Neural progenitor cell (in vitro differentiated cells): Measurements from ENCODE around the gene IPP. TPM values are rescaled to one million over a fixed set of nuclear protein-coding genes. Genes with fewer than 3 reads are reported as not detected.

Source experiments
- DNase-seq: peaks from one replicate; pipeline ENCODE4 v3.0.0-alpha.2; 2016; ENCODE audit warnings: low spot score
- H2AFZ ChIP-seq: fragments of 200-600 bp; sonication (generic); replicated peaks from 2 replicates; pipeline ENCODE4 v1.6.1; 2016; ENCODE audit warnings: antibody characterized with exemption
- H3F3A ChIP-seq: fragments of 200-600 bp; sonication (generic); 2 replicates; pipeline ENCODE4 v1.6.1; 2016; ENCODE audit warnings: antibody characterized with exemption, low read depth
- H3K27ac ChIP-seq: fragments of 200-600 bp; sonication (generic); 2 replicates; pipeline ENCODE4 v1.5.1; 2016; ENCODE audit warnings: mild to moderate bottlenecking
- H3K27me3 ChIP-seq: fragments of 200-600 bp; sonication (generic); 2 replicates; pipeline ENCODE4 v1.6.1; 2016; ENCODE audit warnings: mild to moderate bottlenecking, moderate library complexity
- H3K36me3 ChIP-seq: fragments of 200-600 bp; sonication (generic); 2 replicates; pipeline ENCODE4 v1.5.1; 2016
- H3K4me1 ChIP-seq: fragments of 200-600 bp; sonication (generic); 2 replicates; pipeline ENCODE4 v1.6.1; 2016; ENCODE audit warnings: mixed run types
- H3K4me2 ChIP-seq: fragments of 200-600 bp; sonication (generic); 2 replicates; pipeline ENCODE4 v1.6.1; 2016
- H3K4me3 ChIP-seq: fragments of 200-600 bp; sonication (generic); 2 replicates; pipeline ENCODE4 v1.5.1; 2016
- H3K79me2 ChIP-seq: fragments of 200-600 bp; sonication (generic); 2 replicates; pipeline ENCODE4 v1.6.1; 2016; ENCODE audit warnings: low read depth
- H3K9ac ChIP-seq: fragments of 200-600 bp; sonication (generic); 2 replicates; pipeline ENCODE4 v1.6.1; 2016
- H3K9me3 ChIP-seq: fragments of 200-600 bp; sonication (generic); 2 replicates; pipeline ENCODE4 v1.5.1; 2016; ENCODE audit warnings: low read depth
- H4K20me1 ChIP-seq: fragments of 200-600 bp; sonication (generic); 2 replicates; pipeline ENCODE4 v1.6.1; 2016; ENCODE audit warnings: low read depth
- H3K27ac Mint-ChIP-seq: 3 replicates; pipeline ENCODE4 v1.8.0; 2021; ENCODE audit warnings: mixed read lengths
- H3K27me3 Mint-ChIP-seq: 2 replicates; pipeline ENCODE4 v1.8.0; 2022; ENCODE audit warnings: low read depth, mild to moderate bottlenecking, inconsistent platforms, moderate library complexity, mixed read lengths; ENCODE audit not compliant: insufficient read depth
- H3K36me3 Mint-ChIP-seq: 3 replicates; pipeline ENCODE4 v1.8.0; 2021; ENCODE audit warnings: mixed read lengths
- H3K4me1 Mint-ChIP-seq: 3 replicates; pipeline ENCODE4 v1.8.0; 2021; ENCODE audit warnings: mixed read lengths
- H3K4me3 Mint-ChIP-seq: 3 replicates; pipeline ENCODE4 v1.8.0; 2021; ENCODE audit warnings: mild to moderate bottlenecking, moderate library complexity, mixed read lengths
- H3K9me3 Mint-ChIP-seq: 3 replicates; pipeline ENCODE4 v1.8.0; 2020; ENCODE audit warnings: mixed read lengths
- EZH2 ChIP-seq: fragments of 200-600 bp; sonication (generic); IDR thresholded peaks from 2 replicates; pipeline ENCODE4 v1.6.1; 2017; ENCODE audit warnings: antibody characterized with exemption, mild to moderate bottlenecking, moderate library complexity
- EZH2phosphoT487 ChIP-seq: fragments of 200-600 bp; sonication (generic); IDR thresholded peaks from 2 replicates; pipeline ENCODE4 v1.6.1; 2017; ENCODE audit warnings: antibody characterized with exemption
- total RNA-seq: library from RNA; depleted of rRNA; stranded (reverse); fragments of >200 nt; gene quantifications from 2 replicates; pipeline ENCODE4 v1.2.3, GENCODE V29; 2015; ENCODE audit warnings: low replicate concordance
- TF ChIP-seq, protein P1 (sequence below): fragments of 200-600 bp; sonication (generic); IDR thresholded peaks from 2 replicates; pipeline ENCODE4 v1.5.1; 2017; ENCODE audit warnings: antibody characterized with exemption, mild to moderate bottlenecking

The IPP gene
- total RNA-seq, 1 donor from 2014 or later, result 15.0 TPM

DNA sequence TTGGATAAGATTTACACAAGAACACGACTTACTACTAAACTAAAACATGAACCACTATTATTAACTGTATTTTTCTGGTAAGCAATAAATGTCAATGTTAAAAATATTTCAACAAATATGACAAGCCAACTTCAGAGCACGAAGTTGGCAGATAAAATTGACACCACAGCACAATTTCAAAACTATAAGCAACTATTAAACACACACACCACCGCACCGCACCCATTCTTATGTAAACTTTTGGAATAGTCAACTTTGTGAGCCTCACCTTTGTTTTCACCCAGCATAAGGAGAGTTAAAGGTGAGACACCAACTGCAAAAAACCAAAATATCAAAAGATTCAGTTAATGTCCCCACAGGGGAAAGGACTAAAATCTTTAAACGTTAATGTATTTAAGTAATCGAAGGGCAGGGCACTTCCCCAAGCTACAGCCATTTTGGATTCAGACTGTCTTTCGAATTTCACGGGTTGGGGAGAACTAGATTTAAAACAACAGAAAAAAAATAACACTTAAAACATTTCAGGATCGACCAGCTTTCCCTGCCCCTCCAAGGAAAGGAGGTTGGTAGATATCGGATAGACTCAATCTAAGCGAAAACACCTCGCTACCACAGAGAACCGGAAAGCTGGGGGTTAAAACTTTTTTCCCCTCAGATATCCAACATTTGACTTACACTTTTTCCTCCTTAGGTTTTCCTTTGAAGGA, 65.0 kb downstream of the IPP start:
- peaks cover 33% of the 10 kb centered on the region for H3K4me1 Mint-ChIP-seq
- Histone ChIP-seq H3F3A (peaks cover 15% of the 10 kb centered on the region), H3K27me3 (no peaks in the 10 kb centered on the region), H3K9ac (peak overlapping the region; percentile 96), H3K4me2 (peak overlapping the region; percentile 88), H3K4me1 (peaks cover 40% of the 10 kb centered on the region), H3K36me3 (no peaks in the 10 kb centered on the region), H3K4me3 (peak overlapping the region; percentile 96), H2AFZ (peak overlapping the region; percentile 91), H3K27ac (peak overlapping the region; percentile 91), H3K79me2 (peaks cover 83% of the 10 kb centered on the region), H3K9me3 (no peaks in the 10 kb centered on the region), H4K20me1 (peaks cover 43% of the 10 kb centered on the region)
- peak; percentile 9 for DNase-seq
- peaks cover 2% of the 10 kb centered on the region for H3K36me3 Mint-ChIP-seq
- peak overlapping the region; percentile 99 for H3K27ac Mint-ChIP-seq
- H3K27me3 Mint-ChIP-seq, result peaks cover 5% of the 10 kb centered on the region
- H3K4me3 Mint-ChIP-seq, result peak overlapping the region; percentile 100
- H3K9me3 Mint-ChIP-seq, result no peaks in the 10 kb centered on the region
- TF ChIP-seq, protein P1, sequence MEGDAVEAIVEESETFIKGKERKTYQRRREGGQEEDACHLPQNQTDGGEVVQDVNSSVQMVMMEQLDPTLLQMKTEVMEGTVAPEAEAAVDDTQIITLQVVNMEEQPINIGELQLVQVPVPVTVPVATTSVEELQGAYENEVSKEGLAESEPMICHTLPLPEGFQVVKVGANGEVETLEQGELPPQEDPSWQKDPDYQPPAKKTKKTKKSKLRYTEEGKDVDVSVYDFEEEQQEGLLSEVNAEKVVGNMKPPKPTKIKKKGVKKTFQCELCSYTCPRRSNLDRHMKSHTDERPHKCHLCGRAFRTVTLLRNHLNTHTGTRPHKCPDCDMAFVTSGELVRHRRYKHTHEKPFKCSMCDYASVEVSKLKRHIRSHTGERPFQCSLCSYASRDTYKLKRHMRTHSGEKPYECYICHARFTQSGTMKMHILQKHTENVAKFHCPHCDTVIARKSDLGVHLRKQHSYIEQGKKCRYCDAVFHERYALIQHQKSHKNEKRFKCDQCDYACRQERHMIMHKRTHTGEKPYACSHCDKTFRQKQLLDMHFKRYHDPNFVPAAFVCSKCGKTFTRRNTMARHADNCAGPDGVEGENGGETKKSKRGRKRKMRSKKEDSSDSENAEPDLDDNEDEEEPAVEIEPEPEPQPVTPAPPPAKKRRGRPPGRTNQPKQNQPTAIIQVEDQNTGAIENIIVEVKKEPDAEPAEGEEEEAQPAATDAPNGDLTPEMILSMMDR, result no peak
- no peak for TF ChIP-seq EZH2
- TF ChIP-seq EZH2phosphoT487, result no peak

DNA sequence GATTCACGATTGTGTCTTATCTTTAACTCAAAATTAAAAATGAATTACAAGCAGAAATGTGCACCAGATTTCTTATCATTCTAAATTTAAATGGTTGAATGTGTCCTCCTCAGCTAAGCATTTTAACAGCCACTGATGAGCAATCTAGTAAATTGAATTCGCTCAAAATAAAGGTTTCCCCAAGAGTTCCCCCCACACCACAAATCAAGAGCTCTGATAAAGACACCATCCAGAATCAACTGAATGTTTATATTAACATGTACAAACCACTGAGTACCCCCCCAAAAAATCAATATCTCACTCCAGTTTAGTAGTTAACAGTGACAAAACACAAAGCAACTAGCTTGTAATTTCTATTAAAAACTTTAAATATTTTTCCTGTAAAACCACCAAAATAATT, 66.1 kb downstream of the IPP start:
- TF ChIP-seq, protein P1, result no peak
- TF ChIP-seq EZH2 (no peak), EZH2phosphoT487 (no peak)
- no peak overlapping the region for H3K27ac Mint-ChIP-seq
- peak overlapping the region; percentile 96 for H3K9ac ChIP-seq

DNA sequence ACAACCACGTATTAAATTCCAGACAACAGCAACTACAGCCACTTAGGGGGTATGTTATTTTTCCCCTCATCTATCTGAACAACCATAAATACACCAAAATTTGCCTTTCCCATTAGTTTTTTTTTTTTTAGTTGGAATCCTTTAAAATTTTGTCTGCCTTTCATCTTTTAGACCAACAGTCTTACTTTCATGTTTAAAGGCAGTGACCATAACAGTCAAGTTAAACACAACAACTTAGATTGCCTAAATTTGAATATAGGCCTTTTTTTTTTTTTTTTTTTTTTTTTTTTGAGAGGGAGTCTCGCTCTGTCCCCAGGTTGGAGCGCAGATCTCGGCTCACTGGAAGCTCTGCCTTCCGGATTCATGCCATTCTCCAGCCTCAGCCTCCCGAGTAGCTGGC, 67.5 kb downstream of the IPP start:
- TF ChIP-seq EZH2 (no peak), EZH2phosphoT487 (no peak)
- TF ChIP-seq, protein P1, result no peak
- Histone ChIP-seq H3K4me2 (peak overlapping the region; percentile 61), H3K4me3 (peak overlapping the region; percentile 9), H4K20me1 (peaks cover 68% of the 10 kb centered on the region), H2AFZ (no peak overlapping the region), H3K79me2 (peaks cover 84% of the 10 kb centered on the region), H3K27me3 (no peaks in the 10 kb centered on the region), H3K4me1 (peaks cover 38% of the 10 kb centered on the region), H3K27ac (no peak overlapping the region), H3K9me3 (no peaks in the 10 kb centered on the region), H3K9ac (no peak overlapping the region), H3F3A (peaks cover 18% of the 10 kb centered on the region), H3K36me3 (no peaks in the 10 kb centered on the region)
- no peak for DNase-seq
- Mint-ChIP-seq H3K4me3 (no peak overlapping the region), H3K27me3 (peaks cover 5% of the 10 kb centered on the region), H3K4me1 (peaks cover 26% of the 10 kb centered on the region), H3K36me3 (peaks cover 4% of the 10 kb centered on the region), H3K27ac (no peak overlapping the region), H3K9me3 (no peaks in the 10 kb centered on the region)

More for the DNA sequence above, 66.1 kb downstream of the IPP start:
- H3K79me2 ChIP-seq, result peaks cover 83% of the 10 kb centered on the region
- H3F3A ChIP-seq, result peaks cover 18% of the 10 kb centered on the region
- H3K27me3 ChIP-seq, result no peaks in the 10 kb centered on the region
- peaks cover 5% of the 10 kb centered on the region for H3K27me3 Mint-ChIP-seq
- H3K4me2 ChIP-seq, result peak overlapping the region; percentile 88
- H3K4me1 ChIP-seq, result peaks cover 42% of the 10 kb centered on the region
- H3K4me3 ChIP-seq, result peak overlapping the region; percentile 96
- H3K4me1 Mint-ChIP-seq, result peaks cover 33% of the 10 kb centered on the region
- H2AFZ ChIP-seq, result no peak overlapping the region
- H4K20me1 ChIP-seq, result peaks cover 53% of the 10 kb centered on the region
- H3K36me3 Mint-ChIP-seq, result peaks cover 2% of the 10 kb centered on the region
- no peak for DNase-seq
- no peaks in the 10 kb centered on the region for H3K9me3 ChIP-seq
- H3K4me3 Mint-ChIP-seq, result peak overlapping the region; percentile 100
- H3K27ac ChIP-seq, result no peak overlapping the region
- no peaks in the 10 kb centered on the region for H3K36me3 ChIP-seq
- H3K9me3 Mint-ChIP-seq, result no peaks in the 10 kb centered on the region
